ENCODE data around the gene FLNB. TPM values are rescaled to one million over a fixed set of nuclear protein-coding genes. Genes with fewer than 3 reads are reported as not detected.

Gene FLNB
- total and polyA plus RNA-seq, 2 experiments from 2014 or later, result 69.4 to 172 TPM

DNA sequence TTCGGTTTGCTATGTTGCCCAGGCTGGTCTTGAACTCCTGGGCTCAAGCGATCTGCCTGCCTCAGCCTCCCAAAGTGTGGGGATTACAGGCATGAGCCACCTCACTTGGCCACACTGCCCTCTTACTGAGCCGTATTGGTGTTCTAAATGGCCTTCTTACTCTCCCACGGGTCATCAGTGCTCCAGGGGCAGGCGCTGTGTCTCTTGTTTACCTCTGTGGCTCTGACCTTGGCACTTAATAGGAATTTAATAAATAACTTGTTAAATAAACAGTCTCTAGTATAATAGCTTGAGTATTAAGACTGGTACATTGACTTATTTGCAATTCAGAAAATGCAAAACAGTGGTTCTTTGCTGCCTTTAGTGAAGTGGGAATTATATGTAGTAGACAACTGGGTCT lies 13.7 kb downstream of the FLNB start:
- H2AFZ ChIP-seq, result no peak overlapping the region
- H3K79me2 ChIP-seq, result peaks cover 100% of the 10 kb centered on the region
- no peaks in the 10 kb centered on the region for H3K36me3 ChIP-seq (replicated peaks; ENCODE audit: insufficient read depth, low read depth)
- no peaks in the 10 kb centered on the region for H3K9me2 ChIP-seq (replicated peaks; ENCODE audit: insufficient read depth)
- H4K20me1 ChIP-seq (ENCODE audit: insufficient read depth, poor library complexity, severe bottlenecking), result peaks cover 68% of the 10 kb centered on the region
- H3K27me3 ChIP-seq, result no peaks in the 10 kb centered on the region
- peak overlapping the region; percentile 78 for H3K27ac ChIP-seq
- TF ChIP-seq EZH2phosphoT487 (IDR thresholded peaks at IDR 0.05; ENCODE audit: low read depth, severe bottlenecking, unreplicated experiment), result no peak
- no peak for TF ChIP-seq EZH2 (IDR thresholded peaks at IDR 0.05; ENCODE audit: borderline replicate concordance)
- TF ChIP-seq, protein P1, sequence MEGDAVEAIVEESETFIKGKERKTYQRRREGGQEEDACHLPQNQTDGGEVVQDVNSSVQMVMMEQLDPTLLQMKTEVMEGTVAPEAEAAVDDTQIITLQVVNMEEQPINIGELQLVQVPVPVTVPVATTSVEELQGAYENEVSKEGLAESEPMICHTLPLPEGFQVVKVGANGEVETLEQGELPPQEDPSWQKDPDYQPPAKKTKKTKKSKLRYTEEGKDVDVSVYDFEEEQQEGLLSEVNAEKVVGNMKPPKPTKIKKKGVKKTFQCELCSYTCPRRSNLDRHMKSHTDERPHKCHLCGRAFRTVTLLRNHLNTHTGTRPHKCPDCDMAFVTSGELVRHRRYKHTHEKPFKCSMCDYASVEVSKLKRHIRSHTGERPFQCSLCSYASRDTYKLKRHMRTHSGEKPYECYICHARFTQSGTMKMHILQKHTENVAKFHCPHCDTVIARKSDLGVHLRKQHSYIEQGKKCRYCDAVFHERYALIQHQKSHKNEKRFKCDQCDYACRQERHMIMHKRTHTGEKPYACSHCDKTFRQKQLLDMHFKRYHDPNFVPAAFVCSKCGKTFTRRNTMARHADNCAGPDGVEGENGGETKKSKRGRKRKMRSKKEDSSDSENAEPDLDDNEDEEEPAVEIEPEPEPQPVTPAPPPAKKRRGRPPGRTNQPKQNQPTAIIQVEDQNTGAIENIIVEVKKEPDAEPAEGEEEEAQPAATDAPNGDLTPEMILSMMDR (IDR thresholded peaks at IDR 0.05; ENCODE audit: poor library complexity), result no peak
- peak overlapping the region; percentile 43 for H3K4me2 ChIP-seq
- H3K9me3 ChIP-seq (ENCODE audit: low read depth), result no peaks in the 10 kb centered on the region
- 80% methylated on average over 5 of the region's 5 CpGs for WGBS (ENCODE audit: low lambda C conversion rate, missing lambda C conversion rate)
- peaks cover 69% of the 10 kb centered on the region for H3K4me1 ChIP-seq (ENCODE audit: insufficient read depth)
- no peak for DNase-seq (ENCODE audit: low spot score)
- H3K4me3 ChIP-seq, result no peak overlapping the region

DNA sequence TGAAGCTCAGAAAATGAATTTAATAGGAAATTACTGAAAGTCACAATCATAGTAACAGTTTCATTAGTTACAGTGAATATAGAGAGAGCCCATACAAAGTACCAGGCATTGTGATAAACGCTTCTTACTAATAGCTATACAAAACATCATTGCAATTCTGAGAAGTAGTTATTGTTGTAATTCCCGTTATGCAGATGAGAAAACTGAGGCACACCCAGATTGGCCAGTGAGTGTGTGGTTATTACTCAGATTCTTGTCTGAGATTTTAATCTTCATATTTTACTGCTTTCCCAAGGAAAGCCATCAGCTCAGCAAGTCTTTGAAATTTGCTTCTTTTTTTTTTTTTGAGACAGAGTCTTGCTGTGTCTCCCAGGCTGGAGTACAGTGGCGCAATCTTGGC lies 14.3 kb downstream of the FLNB start:
- peaks cover 64% of the 10 kb centered on the region for H3K4me1 ChIP-seq (ENCODE audit: insufficient read depth)

DNA sequence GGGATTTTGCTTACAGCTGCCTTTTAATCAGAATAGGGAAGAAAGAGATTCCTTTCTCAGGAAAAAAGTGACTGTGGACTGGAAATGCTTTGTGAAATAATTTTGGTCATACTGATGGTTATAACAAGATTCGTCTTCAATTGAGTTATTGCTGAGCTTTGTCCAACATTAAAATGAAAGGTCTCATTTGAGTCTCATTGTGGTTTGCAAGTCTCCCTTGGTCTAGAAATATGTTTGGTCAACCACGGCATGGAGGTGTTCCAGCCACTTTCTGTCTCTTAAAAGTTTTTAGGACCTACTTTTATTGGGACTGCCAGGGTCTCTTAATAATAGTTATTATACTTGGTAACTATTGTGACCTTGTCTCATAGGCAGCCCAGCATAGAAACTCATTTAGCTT lies 15.3 kb downstream of the FLNB start:
- Histone ChIP-seq H3K4me3 (no peak overlapping the region), H3K27ac (no peak overlapping the region), H3K27me3 (no peaks in the 10 kb centered on the region), H3K4me1 (ENCODE audit: insufficient read depth) (peaks cover 54% of the 10 kb centered on the region), H3K4me2 (no peak overlapping the region), H3K9me2 (replicated peaks; ENCODE audit: insufficient read depth) (no peaks in the 10 kb centered on the region), H4K20me1 (ENCODE audit: insufficient read depth, poor library complexity, severe bottlenecking) (peaks cover 82% of the 10 kb centered on the region), H3K9me3 (ENCODE audit: low read depth) (no peaks in the 10 kb centered on the region), H3K36me3 (replicated peaks; ENCODE audit: insufficient read depth, low read depth) (no peaks in the 10 kb centered on the region), H2AFZ (no peak overlapping the region), H3K79me2 (peaks cover 100% of the 10 kb centered on the region)
- no peak for TF ChIP-seq EZH2 (IDR thresholded peaks at IDR 0.05; ENCODE audit: borderline replicate concordance)
- TF ChIP-seq, protein P1 (IDR thresholded peaks at IDR 0.05; ENCODE audit: poor library complexity), result no peak
- DNase-seq (ENCODE audit: low spot score), result no peak
- 75% methylated on average over 2 of the region's 2 CpGs for WGBS (ENCODE audit: low lambda C conversion rate, missing lambda C conversion rate)

More for the DNA sequence above, 14.3 kb downstream of the FLNB start:
- Histone ChIP-seq H3K4me3 (no peak overlapping the region), H2AFZ (no peak overlapping the region), H3K27me3 (no peaks in the 10 kb centered on the region), H3K9me2 (replicated peaks; ENCODE audit: insufficient read depth) (no peaks in the 10 kb centered on the region), H3K9me3 (ENCODE audit: low read depth) (no peaks in the 10 kb centered on the region), H3K79me2 (peaks cover 100% of the 10 kb centered on the region), H4K20me1 (ENCODE audit: insufficient read depth, poor library complexity, severe bottlenecking) (peaks cover 73% of the 10 kb centered on the region), H3K36me3 (replicated peaks; ENCODE audit: insufficient read depth, low read depth) (no peaks in the 10 kb centered on the region), H3K4me2 (no peak overlapping the region), H3K27ac (peak overlapping the region; percentile 78)
- no peak for DNase-seq (ENCODE audit: low spot score)
- WGBS (ENCODE audit: low lambda C conversion rate, missing lambda C conversion rate), result 95% methylated on average over 3 of the region's 3 CpGs
- TF ChIP-seq, protein P1 (IDR thresholded peaks at IDR 0.05; ENCODE audit: poor library complexity), result no peak
- TF ChIP-seq EZH2 (IDR thresholded peaks at IDR 0.05; ENCODE audit: borderline replicate concordance) (no peak), EZH2phosphoT487 (IDR thresholded peaks at IDR 0.05; ENCODE audit: low read depth, severe bottlenecking, unreplicated experiment) (no peak)

DNA sequence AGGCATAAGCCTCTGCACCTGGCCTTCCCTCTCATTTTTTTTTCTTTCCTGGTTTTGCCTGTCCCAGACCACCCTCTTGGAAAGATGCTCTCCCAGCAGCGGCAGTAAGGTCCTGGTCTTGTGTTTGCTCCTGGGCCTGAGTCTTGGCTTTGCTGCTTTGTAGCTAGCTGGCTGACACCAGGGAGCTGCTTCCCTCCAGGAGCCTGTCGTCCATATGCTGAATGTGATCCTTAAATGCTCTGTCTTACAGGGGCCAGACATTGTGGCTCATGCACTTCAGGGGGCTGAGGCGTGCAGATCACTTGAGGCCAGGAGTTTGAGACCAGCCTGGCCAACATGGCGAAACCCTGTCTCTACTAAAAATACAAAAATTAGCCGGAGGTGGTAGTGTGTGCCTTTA lies 17.2 kb downstream of the FLNB start:
- H3K4me3 ChIP-seq, result no peak overlapping the region
- H3K27ac ChIP-seq, result peak overlapping the region; percentile 64
- peaks cover 100% of the 10 kb centered on the region for H3K79me2 ChIP-seq
- TF ChIP-seq EZH2 (IDR thresholded peaks at IDR 0.05; ENCODE audit: borderline replicate concordance), result no peak
- TF ChIP-seq, protein P1 (IDR thresholded peaks at IDR 0.05; ENCODE audit: poor library complexity), result no peak
- no peak for TF ChIP-seq EZH2phosphoT487 (IDR thresholded peaks at IDR 0.05; ENCODE audit: low read depth, severe bottlenecking, unreplicated experiment)
- no peak overlapping the region for H3K4me2 ChIP-seq
- H3K36me3 ChIP-seq (replicated peaks; ENCODE audit: insufficient read depth, low read depth), result no peaks in the 10 kb centered on the region
- peaks cover 84% of the 10 kb centered on the region for H4K20me1 ChIP-seq (ENCODE audit: insufficient read depth, poor library complexity, severe bottlenecking)
- peaks cover 36% of the 10 kb centered on the region for H3K4me1 ChIP-seq (ENCODE audit: insufficient read depth)
- no peaks in the 10 kb centered on the region for H3K9me3 ChIP-seq (ENCODE audit: low read depth)
- DNase-seq (ENCODE audit: low spot score), result no peak
- no peak overlapping the region for H2AFZ ChIP-seq
- WGBS (ENCODE audit: low lambda C conversion rate, missing lambda C conversion rate), result 72% methylated on average over 5 of the region's 5 CpGs
- no peaks in the 10 kb centered on the region for H3K27me3 ChIP-seq
- H3K9me2 ChIP-seq (replicated peaks; ENCODE audit: insufficient read depth), result no peaks in the 10 kb centered on the region

Measured in hepatocyte (in vitro differentiated cells).